Measurements from ENCODE around the gene PAAF1. TPM values are rescaled to one million over a fixed set of nuclear protein-coding genes. Genes with fewer than 3 reads are reported as not detected.

The PAAF1 gene
- total and polyA plus RNA-seq, 2 of the 13 experiments (the other 11 are each of a cell fraction or from before 2014, with no cell fraction given): 13.5 to 28.8 TPM

GRCh38 chr11:73950869-73951710, 74.3 kb downstream of the PAAF1 start, which contains the start of gene DNAJB13 (continued):
- TF ChIP-seq FOSL1 (CRISPR knock-in tag; IDR thresholded peaks at IDR 0.05; ENCODE audit: borderline replicate concordance) (no peak), HNF1B (CRISPR knock-in tag; IDR thresholded peaks at IDR 0.05) (peak; percentile 55), SIN3A (IDR thresholded peaks at IDR 0.05; ENCODE audit: borderline replicate concordance, low read depth, low read length) (peak; percentile 94), NR1H2 (CRISPR knock-in tag; IDR thresholded peaks at IDR 0.05; ENCODE audit: borderline replicate concordance, low read depth) (no peak), MXI1 (IDR thresholded peaks at IDR 0.05; ENCODE audit: borderline replicate concordance, low read depth, low read length) (peak; percentile 89; the same call in 1 of the 3 replicates), ARID4A (CRISPR knock-in tag; IDR thresholded peaks at IDR 0.05; ENCODE audit: borderline replicate concordance) (peak; percentile 88), JDP2 (CRISPR knock-in tag; IDR thresholded peaks at IDR 0.05; ENCODE audit: borderline replicate concordance) (no peak), ZFX (CRISPR knock-in tag; IDR thresholded peaks at IDR 0.05; ENCODE audit: low read depth) (peak; percentile 91), ZSCAN21 (CRISPR knock-in tag; IDR thresholded peaks at IDR 0.05; ENCODE audit: borderline replicate concordance) (no peak), ZBED4 (CRISPR knock-in tag; IDR thresholded peaks at IDR 0.05; ENCODE audit: borderline replicate concordance) (no peak), CBX1 (IDR thresholded peaks at IDR 0.05; ENCODE audit: low read depth) (no peak), TBX2 (CRISPR knock-in tag; IDR thresholded peaks at IDR 0.05; ENCODE audit: borderline replicate concordance) (no peak), TGIF2 (CRISPR knock-in tag; IDR thresholded peaks at IDR 0.05) (no peak)
